HEK293 (cell line): ENCODE measurements around the gene TEF.
A peak's percentile ranks its signal among the peaks of the same experiment; 100 is the strongest.

Experiments used
- GLIS2 ChIP-seq: fragments of 450-650 bp; formaldehyde crosslinking; IDR thresholded peaks from 2 replicates; pipeline ENCODE4 v1.5.1; 2016; ENCODE audit warnings: missing biosample characterization, missing genetic modification characterization
- HOXD13 ChIP-seq: sonication (generic); formaldehyde crosslinking; IDR thresholded peaks from 2 replicates; pipeline ENCODE4 v1.8.0; 2022; ENCODE audit warnings: missing genetic modification reagents, borderline replicate concordance
- IKZF3 ChIP-seq: fragments of 450-650 bp; IDR thresholded peaks from 2 replicates; pipeline ENCODE4 v1.5.0; 2018; ENCODE audit warnings: missing biosample characterization, mild to moderate bottlenecking, missing genetic modification characterization, moderate library complexity
- ZBTB17 ChIP-seq: fragments of 450-650 bp; formaldehyde crosslinking; IDR thresholded peaks from 2 replicates; pipeline ENCODE4 v1.5.1; 2016; ENCODE audit warnings: missing biosample characterization, missing genetic modification characterization
- ZBTB20 ChIP-seq: fragments of 450-650 bp; formaldehyde crosslinking; IDR thresholded peaks from 2 replicates; pipeline ENCODE4 v1.5.1; 2016; ENCODE audit warnings: missing biosample characterization, missing genetic modification characterization
- ZBTB8A ChIP-seq: fragments of 450-650 bp; formaldehyde crosslinking; IDR thresholded peaks from 2 replicates; pipeline ENCODE4 v1.5.1; 2016; ENCODE audit warnings: missing biosample characterization, missing genetic modification characterization
- ZEB2 ChIP-seq: fragments of 450-650 bp; formaldehyde crosslinking; IDR thresholded peaks from 2 replicates; pipeline ENCODE4 v1.5.1; 2016; ENCODE audit warnings: missing biosample characterization, missing genetic modification characterization
- ZFP69B ChIP-seq: fragments of 450-650 bp; formaldehyde crosslinking; IDR thresholded peaks from 2 replicates; pipeline ENCODE4 v1.5.1; 2016; ENCODE audit warnings: missing biosample characterization, missing genetic modification characterization
- ZNF324 ChIP-seq: fragments of 450-650 bp; formaldehyde crosslinking; IDR thresholded peaks from 2 replicates; pipeline ENCODE4 v1.5.1; 2016; ENCODE audit warnings: missing biosample characterization, missing genetic modification characterization
- ZNF335 ChIP-seq: fragments of 450-650 bp; formaldehyde crosslinking; conservative IDR thresholded peaks from 2 replicates; pipeline ENCODE4 v1.5.1; 2016; ENCODE audit warnings: missing biosample characterization, missing genetic modification characterization
- ZNF544 ChIP-seq: fragments of 450-650 bp; formaldehyde crosslinking; IDR thresholded peaks from 2 replicates; pipeline ENCODE4 v1.5.0; 2017; ENCODE audit warnings: missing biosample characterization, missing genetic modification characterization
- ZNF76 ChIP-seq: fragments of 450-650 bp; formaldehyde crosslinking; IDR thresholded peaks from 2 replicates; pipeline ENCODE4; 2016; ENCODE audit warnings: low read depth, missing biosample characterization, missing genetic modification characterization, borderline replicate concordance
- ZNF843 ChIP-seq: fragments of 450-650 bp; formaldehyde crosslinking; IDR thresholded peaks from 2 replicates; pipeline ENCODE4 v1.5.1; 2016; ENCODE audit warnings: missing biosample characterization, missing genetic modification characterization
- ZXDB ChIP-seq: fragments of 450-650 bp; formaldehyde crosslinking; IDR thresholded peaks from 2 replicates; pipeline ENCODE4 v1.5.1; 2016; ENCODE audit warnings: missing biosample characterization, missing genetic modification characterization
- TF ChIP-seq, protein P1 (sequence below): fragments of 450-650 bp; formaldehyde crosslinking; conservative IDR thresholded peaks from 2 replicates; pipeline ENCODE4 v1.5.1; 2016; ENCODE audit warnings: low read depth, missing biosample characterization, missing genetic modification characterization
- TF ChIP-seq, protein P2 (sequence below): fragments of 450-650 bp; IDR thresholded peaks from 2 replicates; pipeline ENCODE4 v1.5.1; 2018; ENCODE audit warnings: missing biosample characterization, mild to moderate bottlenecking, missing genetic modification characterization
- TF ChIP-seq, protein P3 (sequence below): fragments of 450-650 bp; formaldehyde crosslinking; IDR thresholded peaks from 2 replicates; pipeline ENCODE4 v1.5.1; 2016; ENCODE audit warnings: missing biosample characterization, missing genetic modification characterization
- TF ChIP-seq, protein P4 (sequence below): fragments of 450-650 bp; formaldehyde crosslinking; IDR thresholded peaks from 2 replicates; pipeline ENCODE4 v1.5.1; 2016; ENCODE audit warnings: missing biosample characterization, missing genetic modification characterization
- TF ChIP-seq, protein P5 (sequence below): fragments of 450-650 bp; formaldehyde crosslinking; IDR thresholded peaks from 2 replicates; pipeline ENCODE4 v1.5.1; 2016; ENCODE audit warnings: missing biosample characterization, missing genetic modification characterization
- TF ChIP-seq, protein P6 (sequence below): fragments of 450-650 bp; formaldehyde crosslinking; IDR thresholded peaks from 2 replicates; pipeline ENCODE4 v1.5.1; 2016; ENCODE audit warnings: missing biosample characterization, missing genetic modification characterization
- TF ChIP-seq, protein P7 (sequence below): fragments of 450-650 bp; formaldehyde crosslinking; IDR thresholded peaks from 2 replicates; pipeline ENCODE4 v1.5.1; 2016; ENCODE audit warnings: missing biosample characterization, missing genetic modification characterization, borderline replicate concordance

Gene TEF

DNA sequence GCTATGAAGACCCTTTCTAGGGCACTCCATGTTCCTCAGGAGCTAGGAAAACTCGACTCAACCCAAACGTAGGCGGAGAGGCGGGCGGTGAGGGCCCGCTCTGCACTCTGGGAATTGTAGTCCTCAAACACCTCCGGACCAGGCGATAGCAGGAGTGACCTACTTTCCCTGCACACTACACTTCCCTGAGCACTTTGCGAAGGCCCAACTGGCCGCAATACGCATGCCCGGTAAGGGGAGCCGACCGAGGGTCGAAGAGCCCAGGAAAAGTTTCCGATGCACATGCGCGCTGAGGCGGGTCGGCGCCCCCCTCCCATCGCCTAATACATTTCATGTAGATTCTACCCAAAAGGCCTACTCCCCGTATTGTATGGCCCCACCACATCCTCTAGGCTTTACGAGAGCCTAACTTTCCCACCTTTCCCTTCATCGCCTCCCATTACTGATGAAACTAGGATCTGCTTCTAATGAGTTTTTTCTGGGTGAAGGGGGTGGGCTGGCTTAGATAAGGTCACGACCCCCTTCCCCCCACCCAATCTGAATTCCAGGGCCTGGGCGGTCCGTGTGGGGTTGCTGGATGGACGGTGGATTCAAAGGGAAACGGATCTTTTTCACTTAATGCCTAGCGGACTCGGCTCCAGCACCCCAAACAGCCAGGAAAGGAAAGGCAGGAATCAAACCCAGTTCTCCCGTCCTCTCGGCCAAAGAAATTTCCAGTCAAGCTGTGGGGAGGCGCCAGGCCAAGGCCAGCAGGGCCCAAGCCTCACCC, 62.8 kb downstream of the TEF start (continued):
- TF ChIP-seq, protein P1, sequence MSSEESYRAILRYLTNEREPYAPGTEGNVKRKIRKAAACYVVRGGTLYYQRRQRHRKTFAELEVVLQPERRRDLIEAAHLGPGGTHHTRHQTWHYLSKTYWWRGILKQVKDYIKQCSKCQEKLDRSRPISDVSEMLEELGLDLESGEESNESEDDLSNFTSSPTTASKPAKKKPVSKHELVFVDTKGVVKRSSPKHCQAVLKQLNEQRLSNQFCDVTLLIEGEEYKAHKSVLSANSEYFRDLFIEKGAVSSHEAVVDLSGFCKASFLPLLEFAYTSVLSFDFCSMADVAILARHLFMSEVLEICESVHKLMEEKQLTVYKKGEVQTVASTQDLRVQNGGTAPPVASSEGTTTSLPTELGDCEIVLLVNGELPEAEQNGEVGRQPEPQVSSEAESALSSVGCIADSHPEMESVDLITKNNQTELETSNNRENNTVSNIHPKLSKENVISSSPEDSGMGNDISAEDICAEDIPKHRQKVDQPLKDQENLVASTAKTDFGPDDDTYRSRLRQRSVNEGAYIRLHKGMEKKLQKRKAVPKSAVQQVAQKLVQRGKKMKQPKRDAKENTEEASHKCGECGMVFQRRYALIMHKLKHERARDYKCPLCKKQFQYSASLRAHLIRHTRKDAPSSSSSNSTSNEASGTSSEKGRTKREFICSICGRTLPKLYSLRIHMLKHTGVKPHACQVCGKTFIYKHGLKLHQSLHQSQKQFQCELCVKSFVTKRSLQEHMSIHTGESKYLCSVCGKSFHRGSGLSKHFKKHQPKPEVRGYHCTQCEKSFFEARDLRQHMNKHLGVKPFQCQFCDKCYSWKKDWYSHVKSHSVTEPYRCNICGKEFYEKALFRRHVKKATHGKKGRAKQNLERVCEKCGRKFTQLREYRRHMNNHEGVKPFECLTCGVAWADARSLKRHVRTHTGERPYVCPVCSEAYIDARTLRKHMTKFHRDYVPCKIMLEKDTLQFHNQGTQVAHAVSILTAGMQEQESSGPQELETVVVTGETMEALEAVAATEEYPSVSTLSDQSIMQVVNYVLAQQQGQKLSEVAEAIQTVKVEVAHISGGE (tag by site-specific recombination) = no peak
- TF ChIP-seq ZBTB17 (tag by site-specific recombination) (peak; percentile 95), ZNF335 (peak; percentile 94), ZEB2 (0 out of 2 replicates have a peak, but pooled peaks have one; percentile 10), IKZF3 (tag by site-specific recombination) (peak; percentile 32), ZBTB20 (tag by site-specific recombination) (peak; percentile 81; the same call in 1 of the 2 replicates), ZBTB8A (tag by site-specific recombination) (0 out of 2 replicates have a peak, but pooled peaks have one; percentile 32), ZFP69B (tag by site-specific recombination) (peak; percentile 96), ZNF76 (tag by site-specific recombination) (peak; percentile 96), ZNF324 (0 out of 2 replicates have a peak, but pooled peaks have one; percentile 26), ZNF544 (tag by site-specific recombination) (no peak), ZXDB (tag by site-specific recombination) (peak; percentile 52), HOXD13 (CRISPR knock-in tag) (no peak), GLIS2 (peak; percentile 8; the same call in 1 of the 2 replicates), ZNF843 (tag by site-specific recombination) (no peak)
- TF ChIP-seq, protein P2, sequence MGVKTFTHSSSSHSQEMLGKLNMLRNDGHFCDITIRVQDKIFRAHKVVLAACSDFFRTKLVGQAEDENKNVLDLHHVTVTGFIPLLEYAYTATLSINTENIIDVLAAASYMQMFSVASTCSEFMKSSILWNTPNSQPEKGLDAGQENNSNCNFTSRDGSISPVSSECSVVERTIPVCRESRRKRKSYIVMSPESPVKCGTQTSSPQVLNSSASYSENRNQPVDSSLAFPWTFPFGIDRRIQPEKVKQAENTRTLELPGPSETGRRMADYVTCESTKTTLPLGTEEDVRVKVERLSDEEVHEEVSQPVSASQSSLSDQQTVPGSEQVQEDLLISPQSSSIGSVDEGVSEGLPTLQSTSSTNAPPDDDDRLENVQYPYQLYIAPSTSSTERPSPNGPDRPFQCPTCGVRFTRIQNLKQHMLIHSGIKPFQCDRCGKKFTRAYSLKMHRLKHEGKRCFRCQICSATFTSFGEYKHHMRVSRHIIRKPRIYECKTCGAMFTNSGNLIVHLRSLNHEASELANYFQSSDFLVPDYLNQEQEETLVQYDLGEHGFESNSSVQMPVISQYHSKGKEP (tag by site-specific recombination) = no peak
- TF ChIP-seq, protein P3, sequence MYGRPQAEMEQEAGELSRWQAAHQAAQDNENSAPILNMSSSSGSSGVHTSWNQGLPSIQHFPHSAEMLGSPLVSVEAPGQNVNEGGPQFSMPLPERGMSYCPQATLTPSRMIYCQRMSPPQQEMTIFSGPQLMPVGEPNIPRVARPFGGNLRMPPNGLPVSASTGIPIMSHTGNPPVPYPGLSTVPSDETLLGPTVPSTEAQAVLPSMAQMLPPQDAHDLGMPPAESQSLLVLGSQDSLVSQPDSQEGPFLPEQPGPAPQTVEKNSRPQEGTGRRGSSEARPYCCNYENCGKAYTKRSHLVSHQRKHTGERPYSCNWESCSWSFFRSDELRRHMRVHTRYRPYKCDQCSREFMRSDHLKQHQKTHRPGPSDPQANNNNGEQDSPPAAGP (tag by site-specific recombination) = no peak
- TF ChIP-seq, protein P4, sequence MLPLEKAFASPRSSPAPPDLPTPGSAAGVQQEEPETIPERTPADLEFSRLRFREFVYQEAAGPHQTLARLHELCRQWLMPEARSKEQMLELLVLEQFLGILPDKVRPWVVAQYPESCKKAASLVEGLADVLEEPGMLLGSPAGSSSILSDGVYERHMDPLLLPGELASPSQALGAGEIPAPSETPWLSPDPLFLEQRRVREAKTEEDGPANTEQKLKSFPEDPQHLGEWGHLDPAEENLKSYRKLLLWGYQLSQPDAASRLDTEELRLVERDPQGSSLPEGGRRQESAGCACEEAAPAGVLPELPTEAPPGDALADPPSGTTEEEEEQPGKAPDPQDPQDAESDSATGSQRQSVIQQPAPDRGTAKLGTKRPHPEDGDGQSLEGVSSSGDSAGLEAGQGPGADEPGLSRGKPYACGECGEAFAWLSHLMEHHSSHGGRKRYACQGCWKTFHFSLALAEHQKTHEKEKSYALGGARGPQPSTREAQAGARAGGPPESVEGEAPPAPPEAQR (tag by site-specific recombination) = no peak
- TF ChIP-seq, protein P5, sequence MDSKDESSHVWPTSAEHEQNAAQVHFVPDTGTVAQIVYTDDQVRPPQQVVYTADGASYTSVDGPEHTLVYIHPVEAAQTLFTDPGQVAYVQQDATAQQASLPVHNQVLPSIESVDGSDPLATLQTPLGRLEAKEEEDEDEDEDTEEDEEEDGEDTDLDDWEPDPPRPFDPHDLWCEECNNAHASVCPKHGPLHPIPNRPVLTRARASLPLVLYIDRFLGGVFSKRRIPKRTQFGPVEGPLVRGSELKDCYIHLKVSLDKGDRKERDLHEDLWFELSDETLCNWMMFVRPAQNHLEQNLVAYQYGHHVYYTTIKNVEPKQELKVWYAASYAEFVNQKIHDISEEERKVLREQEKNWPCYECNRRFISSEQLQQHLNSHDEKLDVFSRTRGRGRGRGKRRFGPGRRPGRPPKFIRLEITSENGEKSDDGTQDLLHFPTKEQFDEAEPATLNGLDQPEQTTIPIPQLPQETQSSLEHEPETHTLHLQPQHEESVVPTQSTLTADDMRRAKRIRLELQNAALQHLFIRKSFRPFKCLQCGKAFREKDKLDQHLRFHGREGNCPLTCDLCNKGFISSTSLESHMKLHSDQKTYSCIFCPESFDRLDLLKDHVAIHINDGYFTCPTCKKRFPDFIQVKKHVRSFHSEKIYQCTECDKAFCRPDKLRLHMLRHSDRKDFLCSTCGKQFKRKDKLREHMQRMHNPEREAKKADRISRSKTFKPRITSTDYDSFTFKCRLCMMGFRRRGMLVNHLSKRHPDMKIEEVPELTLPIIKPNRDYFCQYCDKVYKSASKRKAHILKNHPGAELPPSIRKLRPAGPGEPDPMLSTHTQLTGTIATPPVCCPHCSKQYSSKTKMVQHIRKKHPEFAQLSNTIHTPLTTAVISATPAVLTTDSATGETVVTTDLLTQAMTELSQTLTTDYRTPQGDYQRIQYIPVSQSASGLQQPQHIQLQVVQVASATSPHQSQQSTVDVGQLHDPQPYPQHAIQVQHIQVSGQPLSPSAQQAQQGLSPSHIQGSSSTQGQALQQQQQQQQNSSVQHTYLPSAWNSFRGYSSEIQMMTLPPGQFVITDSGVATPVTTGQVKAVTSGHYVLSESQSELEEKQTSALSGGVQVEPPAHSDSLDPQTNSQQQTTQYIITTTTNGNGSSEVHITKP (tag by site-specific recombination) = peak; percentile 66
- TF ChIP-seq, protein P6, sequence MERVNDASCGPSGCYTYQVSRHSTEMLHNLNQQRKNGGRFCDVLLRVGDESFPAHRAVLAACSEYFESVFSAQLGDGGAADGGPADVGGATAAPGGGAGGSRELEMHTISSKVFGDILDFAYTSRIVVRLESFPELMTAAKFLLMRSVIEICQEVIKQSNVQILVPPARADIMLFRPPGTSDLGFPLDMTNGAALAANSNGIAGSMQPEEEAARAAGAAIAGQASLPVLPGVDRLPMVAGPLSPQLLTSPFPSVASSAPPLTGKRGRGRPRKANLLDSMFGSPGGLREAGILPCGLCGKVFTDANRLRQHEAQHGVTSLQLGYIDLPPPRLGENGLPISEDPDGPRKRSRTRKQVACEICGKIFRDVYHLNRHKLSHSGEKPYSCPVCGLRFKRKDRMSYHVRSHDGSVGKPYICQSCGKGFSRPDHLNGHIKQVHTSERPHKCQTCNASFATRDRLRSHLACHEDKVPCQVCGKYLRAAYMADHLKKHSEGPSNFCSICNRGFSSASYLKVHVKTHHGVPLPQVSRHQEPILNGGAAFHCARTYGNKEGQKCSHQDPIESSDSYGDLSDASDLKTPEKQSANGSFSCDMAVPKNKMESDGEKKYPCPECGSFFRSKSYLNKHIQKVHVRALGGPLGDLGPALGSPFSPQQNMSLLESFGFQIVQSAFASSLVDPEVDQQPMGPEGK = peak; percentile 98
- TF ChIP-seq, protein P7, sequence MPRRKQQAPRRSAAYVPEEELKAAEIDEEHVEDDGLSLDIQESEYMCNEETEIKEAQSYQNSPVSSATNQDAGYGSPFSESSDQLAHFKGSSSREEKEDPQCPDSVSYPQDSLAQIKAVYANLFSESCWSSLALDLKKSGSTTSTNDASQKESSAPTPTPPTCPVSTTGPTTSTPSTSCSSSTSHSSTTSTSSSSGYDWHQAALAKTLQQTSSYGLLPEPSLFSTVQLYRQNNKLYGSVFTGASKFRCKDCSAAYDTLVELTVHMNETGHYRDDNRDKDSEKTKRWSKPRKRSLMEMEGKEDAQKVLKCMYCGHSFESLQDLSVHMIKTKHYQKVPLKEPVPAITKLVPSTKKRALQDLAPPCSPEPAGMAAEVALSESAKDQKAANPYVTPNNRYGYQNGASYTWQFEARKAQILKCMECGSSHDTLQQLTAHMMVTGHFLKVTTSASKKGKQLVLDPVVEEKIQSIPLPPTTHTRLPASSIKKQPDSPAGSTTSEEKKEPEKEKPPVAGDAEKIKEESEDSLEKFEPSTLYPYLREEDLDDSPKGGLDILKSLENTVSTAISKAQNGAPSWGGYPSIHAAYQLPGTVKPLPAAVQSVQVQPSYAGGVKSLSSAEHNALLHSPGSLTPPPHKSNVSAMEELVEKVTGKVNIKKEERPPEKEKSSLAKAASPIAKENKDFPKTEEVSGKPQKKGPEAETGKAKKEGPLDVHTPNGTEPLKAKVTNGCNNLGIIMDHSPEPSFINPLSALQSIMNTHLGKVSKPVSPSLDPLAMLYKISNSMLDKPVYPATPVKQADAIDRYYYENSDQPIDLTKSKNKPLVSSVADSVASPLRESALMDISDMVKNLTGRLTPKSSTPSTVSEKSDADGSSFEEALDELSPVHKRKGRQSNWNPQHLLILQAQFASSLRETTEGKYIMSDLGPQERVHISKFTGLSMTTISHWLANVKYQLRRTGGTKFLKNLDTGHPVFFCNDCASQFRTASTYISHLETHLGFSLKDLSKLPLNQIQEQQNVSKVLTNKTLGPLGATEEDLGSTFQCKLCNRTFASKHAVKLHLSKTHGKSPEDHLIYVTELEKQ = no peak
